A673 (cell line): ENCODE results near the gene CHD1.

Experiments
- CTCF ChIP-seq: fragments of 300-800, 200-600 bp; sonication (generic); conservative IDR thresholded peaks from 2 replicates; pipeline ENCODE4 v1.5.1; 2017; ENCODE audit warnings: low read depth, mild to moderate bottlenecking, antibody characterized with exemption, low read length, moderate library complexity, mixed read lengths
- EZH2 ChIP-seq: fragments of 200-600 bp; sonication (generic); IDR thresholded peaks from 2 replicates; pipeline ENCODE4 v1.6.1; 2017; ENCODE audit warnings: borderline replicate concordance, low read depth, mild to moderate bottlenecking, mixed read lengths, antibody characterized with exemption, low read length; ENCODE audit not compliant: poor library complexity, severe bottlenecking

GRCh38 chr5:98936948-98937715 is 8.3 kb upstream of the CHD1 start:
- TF ChIP-seq CTCF (no peak), EZH2 (no peak)
